Kidney (tissue), 14 donors: Measurements from ENCODE around the gene PRELID3B. TPM values are rescaled to one million over a fixed set of nuclear protein-coding genes. Genes with fewer than 3 reads are reported as not detected.

Source experiments
- DNase-seq, 5 donors: peaks; one replicate each; pipeline ENCODE4 v3.0.0-alpha.2; 2013 to 2020
- FAIRE-seq: peaks from 2 replicates; lab custom pipeline; 2012; peaks lifted over from hg19 to GRCh38; lab: Jason Lieb, UNC
- H3K27ac ChIP-seq, 2 donors: one replicate each; pipeline ENCODE4 v1.7.0; 2013; ENCODE audit warnings: low read depth in 2 of 2, low read length in 2 of 2, inconsistent platforms in 1 of 2
- H3K27me3 ChIP-seq: one replicate; pipeline ENCODE4 v1.7.1; 2013; ENCODE audit warnings: low read length, inconsistent platforms; ENCODE audit not compliant: control insufficient read depth, insufficient read depth
- H3K36me3 ChIP-seq, 3 donors: one replicate each; pipeline versions ENCODE4 v1.7.0 to v1.7.1; 2013; ENCODE audit warnings: low read length in 3 of 3, control low read depth in 1 of 3, inconsistent platforms in 1 of 3; ENCODE audit not compliant: insufficient read depth in 3 of 3, control insufficient read depth in 2 of 3
- H3K4me1 ChIP-seq, 3 donors: one replicate each; pipeline versions ENCODE4 v1.7.0 to v1.7.1; 2013; ENCODE audit warnings: low read length in 3 of 3, inconsistent platforms in 1 of 3, low read depth in 1 of 3; ENCODE audit not compliant: control insufficient read depth in 2 of 3, insufficient read depth in 2 of 3
- H3K4me3 ChIP-seq, 3 donors: one replicate each; pipeline versions ENCODE4 v1.7.0 to v1.8.1; 2013; ENCODE audit warnings: low read length in 3 of 3, control low read depth in 1 of 3, inconsistent platforms in 1 of 3
- H3K9ac ChIP-seq, 3 donors: one replicate each; pipeline versions ENCODE4 v1.7.0 to v1.7.1; 2013; ENCODE audit warnings: low read length in 3 of 3, control low read depth in 1 of 3, inconsistent platforms in 1 of 3
- H3K9me3 ChIP-seq, 3 donors: one replicate each; pipeline versions ENCODE4 v1.7.0 to v1.7.1; 2013; ENCODE audit warnings: low read length in 3 of 3, control low read depth in 1 of 3, inconsistent platforms in 1 of 3; ENCODE audit not compliant: control insufficient read depth in 2 of 3, insufficient read depth in 1 of 3
- CTCF ChIP-seq: IDR thresholded peaks from 3 replicates; pipeline ENCODE4 v1.5.1; 2012; ENCODE audit warnings: mild to moderate bottlenecking, moderate library complexity, borderline replicate concordance; ENCODE audit not compliant: insufficient read depth; ENCODE audit errors: extremely low read depth
- intact Hi-C: fragments of 100-400 bp; cut with DNase I; formaldehyde crosslinking; loops from one replicate; pipeline ENCODE4 v1.11.1; 2022
- polyA plus RNA-seq: library from polyadenylated mRNA; stranded (reverse); fragments of 350-450 nt; fragmentation: Illumina TruSeq; extraction: RNeasy Lipid Tissue Mini Kit (QIAGEN cat#74804); gene quantifications from one replicate; pipeline ENCODE4 v1.2.3, GENCODE V29; 2014; ENCODE audit warnings: low read depth, low replicate concordance; ENCODE audit not compliant: insufficient read depth
- total RNA-seq: library from RNA; stranded (reverse); fragmentation: NEBNext Ultra II Directional; extraction: Animal tissue kit (Norgen Biotek cat#: 25700); gene quantifications from one replicate; pipeline ENCODE4 v1.2.1, GENCODE V29; 2021
- donor health status: control.
- donor health status: control.
- donor health status: control.
- donor health status: control.
- donor health status: control.
- donor health status: DM: yes; HTN: yes; CAD: no.
- donor health status: Normal renal cell carcinoma (clear cell type).

PRELID3B gene
- total and polyA plus RNA-seq, 2 donors from 2014 or later = 26.4 to 38.5 TPM

GRCh38 chr20:58990651-58991445 lies 51.7 kb downstream of the PRELID3B start:
- intact Hi-C loops = no loop called here
- H3K9me3 ChIP-seq = no peaks in the 10 kb centered on the region
- H3K36me3 ChIP-seq = peaks cover 23 to 80% (median 61%) of the 10 kb centered on the region in 3 donors
- H3K4me3 ChIP-seq = no peak overlapping the region
- peaks cover 3 to 15% (median 6%) of the 10 kb centered on the region in 3 donors for H3K4me1 ChIP-seq
- no peak overlapping the region for H3K27ac ChIP-seq
- TF ChIP-seq CTCF = no peak
- FAIRE-seq (no peak), DNase-seq (peak in 1 of 5 donors; percentile 15)
- H3K27me3 ChIP-seq = no peaks in the 10 kb centered on the region
- no peak overlapping the region for H3K9ac ChIP-seq

GRCh38 chr20:58989196-58989595 lies 53.4 kb downstream of the PRELID3B start:
- Histone ChIP-seq H3K27me3 (no peaks in the 10 kb centered on the region), H3K36me3 (peaks cover 20 to 67% (median 56%) of the 10 kb centered on the region in 3 donors), H3K9me3 (no peaks in the 10 kb centered on the region), H3K4me3 (no peak overlapping the region), H3K9ac (no peak overlapping the region), H3K4me1 (peaks cover 0 to 18% (median 3%) of the 10 kb centered on the region in 3 donors), H3K27ac (no peak overlapping the region)
- TF ChIP-seq CTCF = no peak
- no peak for FAIRE-seq
- no peak for DNase-seq
- intact Hi-C loops = no loop called here

GRCh38 chr20:58988565-58988882 lies 54.1 kb downstream of the PRELID3B start:
- Histone ChIP-seq H3K36me3 (peaks cover 19 to 62% (median 50%) of the 10 kb centered on the region in 3 donors), H3K9ac (no peak overlapping the region), H3K27me3 (no peaks in the 10 kb centered on the region), H3K27ac (no peak overlapping the region), H3K4me1 (peaks cover 0 to 24% (median 3%) of the 10 kb centered on the region in 3 donors), H3K9me3 (no peaks in the 10 kb centered on the region), H3K4me3 (no peak overlapping the region)
- intact Hi-C loops = no loop called here
- TF ChIP-seq CTCF = no peak
- FAIRE-seq = no peak
- DNase-seq = no peak
